K562 (cell line): ENCODE measurements around the gene DTX3. TPM values are rescaled to one million over a fixed set of nuclear protein-coding genes. Genes with fewer than 3 reads are reported as not detected.
A peak's percentile ranks its signal among the peaks of the same experiment; 100 is the strongest.

Experiments used
- ASH1L ChIP-seq: fragments of 450-650 bp; IDR thresholded peaks from 2 replicates; pipeline ENCODE4 v1.6.1; 2018; ENCODE audit warnings: borderline replicate concordance, mild to moderate bottlenecking, low read depth; ENCODE audit not compliant: partially characterized antibody
- GATAD2A ChIP-seq: fragments of 450-650 bp; IDR thresholded peaks from 2 replicates; pipeline ENCODE4 v1.6.1; 2017
- HINFP ChIP-seq: fragments of 450-650 bp; conservative IDR thresholded peaks from 2 replicates; pipeline ENCODE4 v1.6.1; 2016; ENCODE audit warnings: missing genetic modification characterization, low read depth, mild to moderate bottlenecking, control low read depth, missing compliant biosample characterization
- KAT8 ChIP-seq: fragments of 450-650 bp; IDR thresholded peaks from 2 replicates; pipeline ENCODE4 v1.6.1; 2016; ENCODE audit warnings: low read depth, mild to moderate bottlenecking
- MGA ChIP-seq: fragments of 450-650 bp; IDR thresholded peaks from 2 replicates; pipeline ENCODE4 v1.6.1; 2016; ENCODE audit warnings: mild to moderate bottlenecking, moderate library complexity
- TEAD4 ChIP-seq, 2 experiments: sonication (generic) in 1 of 2; formaldehyde crosslinking in 1 of 2; IDR thresholded peaks; 2 replicates each; pipeline versions ENCODE4 v1.6.1 to v1.8.0; 2012 to 2022; ENCODE audit warnings: borderline replicate concordance in 1 of 2, inconsistent platforms in 1 of 2, low read length in 1 of 2, mild to moderate bottlenecking in 1 of 2, missing genetic modification reagents in 1 of 2
- THRAP3 ChIP-seq: fragments of 450-650 bp; IDR thresholded peaks from 2 replicates; pipeline ENCODE4 v1.6.1; 2016; ENCODE audit warnings: mild to moderate bottlenecking, inconsistent platforms, borderline replicate concordance
- ZBED1 ChIP-seq: IDR thresholded peaks from 2 replicates; pipeline ENCODE4 v1.6.1; 2014
- ZNF324 ChIP-seq: fragments of 250-450 bp; sonication (Bioruptor Pico); IDR thresholded peaks from 2 replicates; pipeline ENCODE4 v1.4.0; 2020; ENCODE audit warnings: mild to moderate bottlenecking
- ZNF436 ChIP-seq: fragments of 250-450, 450-650 bp; sonication (Bioruptor Pico); formaldehyde crosslinking; IDR thresholded peaks from 2 replicates; pipeline ENCODE4 v1.7.0; 2020; ENCODE audit warnings: mild to moderate bottlenecking
- ZNF444 ChIP-seq: fragments of 250-450 bp; sonication (Bioruptor Pico); IDR thresholded peaks from 2 replicates; pipeline ENCODE4 v1.4.0; 2020; ENCODE audit warnings: mild to moderate bottlenecking, moderate library complexity
- polyA plus RNA-seq, 8 experiments: library from polyadenylated mRNA; depleted of rRNA in 4 of 8; stranded (reverse) in 5 of 8; unstranded in 3 of 8; fragments of >200 nt; fragmentation: Nextera tagmentation in 2 of 8; fragmentation: Illumina TruSeq in 1 of 8; extraction: Ambion mirVana in 2 of 8; extraction: Trizol in 1 of 8; gene quantifications; 2 replicates each; pipeline versions ENCODE4 v1.2.1 to v1.2.3, GENCODE V29; 2011 to 2014; ENCODE audit warnings: inconsistent platforms in 1 of 8, missing spikeins in 1 of 8
- total RNA-seq, 7 experiments: library from RNA; depleted of rRNA in 6 of 7; stranded (reverse); fragments of >200 nt in 6 of 7; fragmentation: Illumina TruSeq in 2 of 7; extraction: Trizol in 2 of 7; gene quantifications; 2 replicates each; pipeline versions ENCODE4 v1.2.1 to v1.2.3, GENCODE V29; 2011 to 2021; ENCODE audit warnings: low replicate concordance in 1 of 7

DTX3 gene
- total and polyA plus RNA-seq, 9 of the 15 experiments (the other 6 are each of a cell fraction or from before 2014, with no cell fraction given) = 0.03 to 0.09 (median 0.06) TPM; not detected in 6

- TF ChIP-seq MGA (peak; percentile 50), ZNF436 (no peak), GATAD2A (no peak), ASH1L (no peak), HINFP (tag) (no peak), KAT8 (no peak), THRAP3 (no peak), ZBED1 (no peak), TEAD4 (IDR thresholded peaks at IDR 0.05; ENCODE audit: low read length) (no peak), TEAD4 (CRISPR knock-in tag; IDR thresholded peaks at IDR 0.05; ENCODE audit: borderline replicate concordance) (no peak), ZNF444 (CRISPR knock-in tag) (no peak), ZNF324 (CRISPR knock-in tag) (no peak)
Measured at GRCh38 chr12:57611108-57611826, 6.6 kb downstream of the DTX3 start, which contains the start of gene ARHGEF25 (continued).
